A549 (cell line): ENCODE data around the gene ZNF740.

Experiments
- CEBPB ChIP-seq, 2 experiments: fragments of >200 bp in 1 of 2; sonication (Bioruptor Twin) in 1 of 2; formaldehyde crosslinking in 1 of 2; IDR thresholded peaks; 2 replicates each; pipeline ENCODE4 v1.6.1; 2012 to 2016
- CTCF ChIP-seq: fragments of >200 bp; sonication (Bioruptor Twin); formaldehyde crosslinking; IDR thresholded peaks from 3 replicates; pipeline ENCODE4 v1.5.1; 2016
- HOXA7 ChIP-seq: fragments of 250-450 bp; sonication (Bioruptor Pico); IDR thresholded peaks from 2 replicates; pipeline ENCODE4 v1.5.0; 2020; ENCODE audit warnings: mild to moderate bottlenecking, moderate library complexity
- MYC ChIP-seq: IDR thresholded peaks from 2 replicates; pipeline ENCODE4 v1.6.1; 2012; ENCODE audit warnings: mild to moderate bottlenecking, inconsistent platforms, low read length, improper control_type of control experiment, borderline replicate concordance
- PHF8 ChIP-seq: fragments of 200-600 bp; sonication (generic); IDR thresholded peaks from 2 replicates; pipeline ENCODE4 v1.6.1; 2016; ENCODE audit warnings: low read depth, mild to moderate bottlenecking, antibody characterized with exemption, moderate library complexity, borderline replicate concordance
- POLR2A ChIP-seq: IDR thresholded peaks from 2 replicates; pipeline ENCODE4 v1.6.1; 2012; ENCODE audit warnings: mild to moderate bottlenecking, low read length
- SREBF2 ChIP-seq: fragments of 450-650 bp; IDR thresholded peaks from 2 replicates; pipeline ENCODE4 v1.6.1; 2014; ENCODE audit warnings: mild to moderate bottlenecking, moderate library complexity

- TF ChIP-seq CTCF: peak; percentile 78
- TF ChIP-seq HOXA7 (CRISPR knock-in tag): no peak
- no peak for TF ChIP-seq POLR2A
- TF ChIP-seq MYC: no peak
- TF ChIP-seq CEBPB (IDR thresholded peaks at IDR 0.05): no peak
- TF ChIP-seq PHF8: no peak
- no peak for TF ChIP-seq SREBF2
Observed at GRCh38 chr12:53190108-53190729, 9.7 kb downstream of the ZNF740 start.
